Measurements from ENCODE around the gene XRRA1. TPM values are rescaled to one million over a fixed set of nuclear protein-coding genes. Genes with fewer than 3 reads are reported as not detected.
"Not testable (repeated sequence)": the region's sequence is repeated elsewhere in the genome, so short reads cannot be mapped to it uniquely, and the experiment has no call there.

The XRRA1 gene, protein sequence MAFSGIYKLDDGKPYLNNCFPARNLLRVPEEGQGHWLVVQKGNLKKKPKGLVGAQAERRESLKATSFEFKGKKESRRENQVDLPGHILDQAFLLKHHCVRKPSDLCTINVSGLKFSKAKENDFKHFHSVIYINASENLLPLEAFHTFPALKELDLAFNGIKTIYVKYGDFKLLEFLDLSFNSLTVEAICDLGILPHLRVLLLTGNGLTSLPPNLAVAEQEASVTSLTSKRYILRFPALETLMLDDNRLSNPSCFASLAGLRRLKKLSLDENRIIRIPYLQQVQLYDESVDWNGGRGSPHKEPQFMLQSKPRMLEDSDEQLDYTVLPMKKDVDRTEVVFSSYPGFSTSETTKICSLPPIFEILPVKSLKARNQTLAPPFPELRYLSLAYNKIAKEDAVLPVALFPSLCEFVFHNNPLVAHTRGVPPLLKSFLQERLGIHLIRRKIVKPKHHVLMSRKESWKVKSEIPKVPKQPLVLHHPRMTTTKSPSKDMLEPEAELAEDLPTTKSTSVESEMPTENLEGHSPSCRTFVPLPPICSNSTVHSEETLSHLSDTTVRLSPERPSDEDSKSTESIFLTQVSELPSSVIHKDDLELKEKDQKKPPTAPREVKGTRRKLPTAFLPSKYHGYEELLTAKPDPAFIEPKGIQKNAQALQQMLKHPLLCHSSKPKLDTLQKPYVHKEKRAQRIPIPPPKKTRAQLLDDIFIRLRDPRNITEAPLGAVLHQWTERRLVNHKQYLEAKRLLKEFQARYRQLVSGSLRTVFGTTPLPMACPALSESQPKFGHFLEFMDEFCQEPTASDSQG
- 10 to 100 TPM; 11.3 to 20.8 (median 20.3) TPM for total RNA-seq
- 10 to 100 TPM; 11.7 to 17.8 TPM for polyA plus RNA-seq
- 48.7 reads per million, percentile 71 among the genes with 10 or more reads in this experiment for total RNA-seq

DNA sequence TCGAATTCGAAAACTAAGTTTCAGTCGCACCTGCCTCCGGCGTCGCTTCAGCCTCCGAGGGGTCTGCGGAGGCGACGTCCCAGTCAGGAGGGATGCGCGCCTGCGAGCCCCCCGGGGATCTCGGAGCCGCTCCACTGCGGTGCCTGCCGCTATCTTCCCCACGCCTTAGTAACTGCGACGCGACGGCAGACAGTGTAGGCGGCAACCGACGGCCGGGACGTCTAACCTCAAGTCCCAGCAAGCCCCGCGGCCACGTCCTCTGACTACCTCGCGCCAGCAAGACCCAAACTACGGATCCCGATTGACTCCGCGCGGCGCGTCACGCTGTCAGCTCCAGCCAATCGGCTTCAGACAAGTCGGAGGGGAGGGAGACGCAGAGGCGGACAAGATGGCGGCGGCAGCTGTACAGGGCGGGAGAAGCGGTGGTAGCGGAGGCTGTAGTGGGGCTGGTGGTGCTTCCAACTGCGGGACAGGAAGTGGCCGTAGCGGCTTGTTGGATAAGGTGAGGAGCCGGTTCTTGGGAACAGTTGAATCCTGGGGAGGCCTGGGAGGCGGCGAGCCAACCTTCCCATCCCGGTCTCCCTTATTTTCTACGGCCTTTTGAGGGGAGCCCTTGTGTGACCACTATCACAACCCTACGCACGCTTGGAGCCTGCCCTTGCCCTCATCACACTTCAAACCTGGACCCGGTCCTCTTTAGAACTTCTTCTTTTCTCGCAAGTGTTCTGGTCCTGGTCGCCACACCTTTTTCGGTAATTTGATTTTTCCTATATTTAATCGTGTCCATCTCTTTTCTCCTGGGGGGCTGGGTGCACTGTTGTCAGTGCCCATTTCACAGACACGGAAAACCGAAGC is at the start of gene XRRA1, which contains the start of gene SPCS2:
TSS of gene XRRA1 (minus strand) at position 194 of the 855 bp plus-strand sequence. CDS start 8,213 bp downstream, outside the sequence.
TSS of gene SPCS2 (plus strand) at position 369 of the 855 bp plus-strand sequence. CDS start at position 389, 20 bp downstream.
- H3K27ac ChIP-seq (ENCODE audit: low read depth, low read length), result peak within 1 kb of the TSS; percentile 78
- H3K36me3 ChIP-seq (ENCODE audit: control insufficient read depth in 2 of 3, insufficient read depth in 3 of 3, low read length in 3 of 3), result peaks cover 0 to 13% (median 4%) of the 10 kb centered on the region in 3 experiments
- peaks cover 16 to 21% of the 10 kb centered on the region in 2 donors for H3K4me1 ChIP-seq (ENCODE audit: control insufficient read depth in 2 of 2, insufficient read depth in 2 of 2, low read length in 2 of 2)
- peak; percentile 99 for ATAC-seq
- ChIA-PET POLR2A (interaction anchor here (0.7 to 1.5 kb wide), 4 partner anchors 13 to 74 kb away, joined by 3 to 9 read pairs (median 4); partner anchors contain the start of gene NEU3), CTCF (interaction anchor here (0.7 to 0.9 kb wide), 2 partner anchors 76 to 192 kb away, joined by 3 read pairs; no protein-coding TSS in a partner anchor)
- H3K4me3 Mint-ChIP-seq, result peak within 1 kb of the TSS; percentile 95 to 99 (median 96)
- H3K4me3 ChIP-seq (ENCODE audit: low read length), result peak within 1 kb of the TSS; percentile 99
- no peaks in the 10 kb centered on the region for H3K27me3 Mint-ChIP-seq
- peaks cover 0 to 31% (median 7%) of the 10 kb centered on the region in 5 donors for H3K36me3 Mint-ChIP-seq
- intact Hi-C loops (cut with micrococcal nuclease), result loop anchor here (1.0 to 10.0 kb wide), 18 partner anchors 20 to 1807 kb away; partner anchors contain the start of genes NEU3 (in 2 of the 2), POLD3 (in 2 of the 2), RNF169 (in 2 of the 2) and RPS3 (in 2 of the 2)
- H3K27ac Mint-ChIP-seq, result peak within 1 kb of the TSS; percentile 85 to 99 (median 96)
- H3K9me3 Mint-ChIP-seq, result peaks cover 0 to 1% (median 0%) of the 10 kb centered on the region in 11 donors
- peak; percentile 87 to 98 (median 97) for DNase-seq
- no peaks in the 10 kb centered on the region for H3K27me3 ChIP-seq (ENCODE audit: control insufficient read depth in 2 of 2, insufficient read depth in 2 of 2, low read length in 2 of 2)
- peaks cover 30 to 86% (median 55%) of the 10 kb centered on the region in 7 donors for H3K4me1 Mint-ChIP-seq
- H3K9me3 ChIP-seq (ENCODE audit: control insufficient read depth in 2 of 3, low read length in 3 of 3), result no peaks in the 10 kb centered on the region

DNA sequence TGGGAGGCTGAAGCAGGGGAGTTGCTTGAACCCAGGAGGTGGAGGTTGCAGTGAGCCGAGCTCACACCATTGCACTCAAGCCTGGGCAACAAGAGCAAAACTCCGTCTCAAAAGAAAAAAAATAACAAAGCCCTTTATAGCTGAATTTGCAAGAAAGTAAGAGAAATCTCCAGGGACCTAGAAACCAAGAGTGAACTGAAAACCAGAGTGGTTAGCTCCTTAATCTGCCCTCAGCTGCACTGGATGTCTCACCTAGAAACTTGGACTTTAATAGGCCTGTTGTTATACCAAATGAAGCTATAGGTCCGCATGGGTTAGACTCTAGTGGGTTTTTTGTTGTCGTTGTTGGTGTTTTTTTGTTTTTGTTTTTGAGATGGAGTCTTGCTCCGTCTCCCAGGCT is 44.0 kb upstream of the XRRA1 start:
- Histone ChIP-seq H3K9me3 (ENCODE audit: control insufficient read depth in 2 of 3, low read length in 3 of 3) (no peaks in the 10 kb centered on the region), H3K36me3 (ENCODE audit: control insufficient read depth in 2 of 3, insufficient read depth in 3 of 3, low read length in 3 of 3) (peaks cover 0 to 25% (median 5%) of the 10 kb centered on the region in 3 experiments), H3K27me3 (ENCODE audit: control insufficient read depth in 2 of 2, insufficient read depth in 2 of 2, low read length in 2 of 2) (no peaks in the 10 kb centered on the region), H3K27ac (ENCODE audit: low read depth, low read length) (no peak overlapping the region), H3K4me1 (ENCODE audit: control insufficient read depth in 2 of 2, insufficient read depth in 2 of 2, low read length in 2 of 2) (peaks cover 8 to 16% of the 10 kb centered on the region in 2 donors), H3K4me3 (ENCODE audit: low read length) (no peak overlapping the region)
- intact Hi-C loops (cut with micrococcal nuclease), result no loop called here
- H3K27ac Mint-ChIP-seq, result no peak overlapping the region
- H3K27me3 Mint-ChIP-seq, result no peaks in the 10 kb centered on the region
- peaks cover 0 to 2% (median 0%) of the 10 kb centered on the region in 11 donors for H3K9me3 Mint-ChIP-seq
- ATAC-seq, result no peak
- H3K4me3 Mint-ChIP-seq, result no peak overlapping the region
- peaks cover under 1 to 23% (median 4%) of the 10 kb centered on the region in 5 donors for H3K36me3 Mint-ChIP-seq
- no peak for DNase-seq
- ChIA-PET POLR2A (no interaction called here), CTCF (no interaction called here)
- H3K4me1 Mint-ChIP-seq, result peaks cover 16 to 37% (median 31%) of the 10 kb centered on the region in 7 donors

DNA sequence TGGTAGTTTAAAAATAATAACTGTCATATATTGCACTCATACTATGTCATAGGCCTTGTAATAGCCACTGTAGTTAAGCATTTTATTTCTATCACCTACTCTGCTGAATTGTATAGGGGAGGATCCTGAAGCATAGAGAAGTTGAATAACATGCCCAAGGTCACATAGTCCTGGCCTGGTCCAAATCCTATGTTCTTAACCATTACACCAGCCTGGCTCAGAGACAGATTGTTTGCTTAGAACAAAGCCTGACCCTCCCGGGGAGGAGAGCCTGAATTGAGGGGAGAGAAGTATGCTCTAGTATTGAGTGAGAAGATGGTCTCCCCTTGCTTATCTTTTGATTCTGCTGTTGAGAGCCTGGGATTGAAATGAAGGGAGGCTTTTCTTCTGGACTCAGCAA is 42.0 kb upstream of the XRRA1 start:
- peak overlapping the region in 1 of 9 donors; percentile 11 for H3K27ac Mint-ChIP-seq
- no peak for DNase-seq
- H3K27me3 Mint-ChIP-seq, result no peaks in the 10 kb centered on the region
- Histone ChIP-seq H3K27me3 (ENCODE audit: control insufficient read depth in 2 of 2, insufficient read depth in 2 of 2, low read length in 2 of 2) (no peaks in the 10 kb centered on the region), H3K4me1 (ENCODE audit: control insufficient read depth in 2 of 2, insufficient read depth in 2 of 2, low read length in 2 of 2) (peaks cover 8 to 16% of the 10 kb centered on the region in 2 donors), H3K36me3 (ENCODE audit: control insufficient read depth in 2 of 3, insufficient read depth in 3 of 3, low read length in 3 of 3) (peaks cover 0 to 17% (median 5%) of the 10 kb centered on the region in 3 experiments), H3K9me3 (ENCODE audit: control insufficient read depth in 2 of 3, low read length in 3 of 3) (no peaks in the 10 kb centered on the region), H3K4me3 (ENCODE audit: low read length) (no peak overlapping the region), H3K27ac (ENCODE audit: low read depth, low read length) (no peak overlapping the region)
- H3K36me3 Mint-ChIP-seq, result peaks cover 0 to 19% (median 2%) of the 10 kb centered on the region in 5 donors
- POLR2A ChIA-PET, result no interaction called here
- H3K9me3 Mint-ChIP-seq, result peaks cover 0 to 2% (median 0%) of the 10 kb centered on the region in 11 donors
- peak overlapping the region in 5 of 10 donors; percentile 8 to 93 (median 53) for H3K4me3 Mint-ChIP-seq
- no peak for ATAC-seq
- intact Hi-C loops (cut with micrococcal nuclease), result no loop called here
- CTCF ChIA-PET, result no interaction called here
- H3K4me1 Mint-ChIP-seq, result peaks cover 16 to 37% (median 31%) of the 10 kb centered on the region in 7 donors

DNA sequence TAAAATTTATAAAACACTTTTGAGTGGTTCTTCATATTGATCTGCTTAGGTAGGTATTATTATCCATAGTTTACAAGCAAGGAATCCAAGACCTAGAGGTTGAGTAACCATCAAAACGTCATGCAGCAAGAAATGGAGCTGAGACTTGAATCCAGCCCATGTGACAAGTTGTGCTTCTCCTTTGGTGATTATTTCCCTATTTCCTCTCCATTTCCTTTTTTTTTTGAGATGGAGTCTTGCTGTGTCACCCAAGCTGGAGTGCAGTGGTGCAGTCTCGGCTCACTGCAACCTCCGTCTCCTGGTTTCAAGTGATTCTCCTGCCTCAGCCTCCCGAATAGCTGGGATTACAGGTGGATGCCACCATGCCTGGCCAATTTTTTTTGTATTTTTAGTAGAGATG is 41.3 kb upstream of the XRRA1 start:
- intact Hi-C loops (cut with micrococcal nuclease); H3K4me3 ChIP-seq (ENCODE audit: low read length); H3K27ac ChIP-seq (ENCODE audit: low read depth, low read length); CTCF ChIA-PET; DNase-seq; H3K27me3 ChIP-seq (ENCODE audit: control insufficient read depth in 2 of 2, insufficient read depth in 2 of 2, low read length in 2 of 2); H3K9me3 Mint-ChIP-seq; H3K9me3 ChIP-seq (ENCODE audit: control insufficient read depth in 2 of 3, low read length in 3 of 3); H3K27me3 Mint-ChIP-seq; ATAC-seq: not testable (repeated sequence)
- Mint-ChIP-seq H3K27ac (peak overlapping the region in 3 of 9 donors; percentile 14 to 48 (median 35)), H3K4me1 (peaks cover 16 to 37% (median 31%) of the 10 kb centered on the region in 7 donors), H3K36me3 (peaks cover 0 to 16% (median under 1%) of the 10 kb centered on the region in 5 donors), H3K4me3 (peak overlapping the region in 9 of 10 donors; percentile 43 to 97 (median 88))
- POLR2A ChIA-PET, result interaction anchor here (1.0 to 1.8 kb wide), 2 partner anchors 41 to 43 kb away, joined by 3 to 9 read pairs; partner anchors contain the start of genes SPCS2 and XRRA1
- Histone ChIP-seq H3K36me3 (ENCODE audit: control insufficient read depth in 2 of 3, insufficient read depth in 3 of 3, low read length in 3 of 3) (peaks cover 0 to 14% (median 3%) of the 10 kb centered on the region in 3 experiments), H3K4me1 (ENCODE audit: control insufficient read depth in 2 of 2, insufficient read depth in 2 of 2, low read length in 2 of 2) (peaks cover 8 to 16% of the 10 kb centered on the region in 2 donors)

DNA sequence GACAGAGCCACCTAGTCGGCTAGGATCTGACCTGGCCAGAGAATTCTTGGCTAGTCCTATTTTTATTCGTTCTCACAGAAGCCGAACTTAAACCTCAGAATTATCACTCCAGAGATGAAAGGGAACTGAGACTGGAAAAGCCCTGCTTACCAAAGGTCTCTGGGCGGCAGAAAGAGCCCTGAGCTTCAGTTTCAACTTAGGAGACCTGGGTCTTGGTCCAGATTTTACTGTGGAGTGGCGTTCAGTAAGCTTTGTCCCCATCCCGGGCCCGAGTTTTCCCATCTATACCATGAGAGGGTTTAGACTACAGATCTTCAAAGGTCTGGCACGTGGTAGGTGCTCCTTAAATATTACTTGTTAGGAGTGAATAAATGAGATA is 40.4 kb upstream of the XRRA1 start:
- Histone ChIP-seq H3K27me3 (ENCODE audit: control insufficient read depth in 2 of 2, insufficient read depth in 2 of 2, low read length in 2 of 2) (no peaks in the 10 kb centered on the region), H3K9me3 (ENCODE audit: control insufficient read depth in 2 of 3, low read length in 3 of 3) (no peaks in the 10 kb centered on the region), H3K27ac (ENCODE audit: low read depth, low read length) (peak overlapping the region; percentile 81), H3K4me1 (ENCODE audit: control insufficient read depth in 2 of 2, insufficient read depth in 2 of 2, low read length in 2 of 2) (peaks cover 8 to 16% of the 10 kb centered on the region in 2 donors), H3K36me3 (ENCODE audit: control insufficient read depth in 2 of 3, insufficient read depth in 3 of 3, low read length in 3 of 3) (peaks cover 0 to 5% (median 0%) of the 10 kb centered on the region in 3 experiments), H3K4me3 (ENCODE audit: low read length) (peak overlapping the region; percentile 96)
- ChIA-PET CTCF (no interaction called here), POLR2A (interaction anchor here (0.9 to 1.8 kb wide), 9 partner anchors 11 to 496 kb away, joined by 3 to 9 read pairs (median 4); partner anchors contain the start of genes LIPT2, SPCS2 and XRRA1)
- H3K4me3 Mint-ChIP-seq, result peak overlapping the region; percentile 88 to 97 (median 93)
- H3K27me3 Mint-ChIP-seq, result no peaks in the 10 kb centered on the region
- H3K4me1 Mint-ChIP-seq, result peaks cover 16 to 37% (median 31%) of the 10 kb centered on the region in 7 donors
- DNase-seq (peak in 1 of 9 donors; percentile 1), ATAC-seq (peak; percentile 6)
- intact Hi-C loops (cut with micrococcal nuclease), result loop anchor here (2.0 to 5.0 kb wide), 3 partner anchors 240 to 826 kb away; partner anchors contain the start of genes RNF169 (in 2 of the 2), C2CD3 (in 1 of the 2), PPME1 (in 1 of the 2) and UVRAG (in 1 of the 2)
- peaks cover 0 to 7% (median 0%) of the 10 kb centered on the region in 5 donors for H3K36me3 Mint-ChIP-seq
- peaks cover 0 to 2% (median 0%) of the 10 kb centered on the region in 11 donors for H3K9me3 Mint-ChIP-seq
- peak overlapping the region; percentile 75 to 94 (median 89) for H3K27ac Mint-ChIP-seq

Data from naive thymus-derived CD4-positive, alpha-beta T cell (primary cell).